ENCODE measurements around the gene CHAF1A.

CHAF1A gene

DNA sequence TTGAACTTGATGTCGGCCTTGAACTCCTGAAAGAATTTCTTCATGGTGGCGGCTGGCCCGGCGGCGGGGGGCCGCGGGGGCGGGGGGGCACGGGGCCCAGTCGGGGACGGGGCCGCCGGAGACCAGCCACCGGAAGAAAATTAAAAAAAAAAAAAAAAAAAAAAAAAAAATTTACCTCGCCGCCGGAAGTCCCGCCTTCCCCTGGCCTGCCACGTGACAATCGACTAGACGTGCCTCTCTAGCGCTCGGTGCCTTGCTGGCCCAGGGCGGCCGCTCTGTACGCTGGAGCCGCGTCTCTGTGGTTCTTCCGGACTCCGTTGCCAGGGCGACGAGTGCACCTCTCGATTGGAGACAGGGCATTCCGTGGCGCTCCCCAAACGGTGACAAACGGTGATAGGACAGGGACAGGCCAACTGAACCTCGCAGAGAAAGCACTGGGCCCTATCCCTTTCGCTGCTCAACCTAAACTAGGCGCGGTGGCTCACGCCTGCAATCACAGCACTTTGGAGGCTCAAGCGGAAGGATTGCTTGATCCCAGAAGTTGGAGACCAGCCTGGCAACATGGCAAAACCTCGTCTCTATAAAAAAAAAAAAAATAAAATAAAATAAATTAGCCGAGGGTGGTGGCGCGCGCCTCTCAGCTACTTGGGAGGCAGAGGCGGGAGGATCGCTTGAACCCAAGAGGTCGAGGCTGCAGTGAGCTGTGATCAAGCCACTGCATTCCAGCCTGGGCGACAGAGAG lies 55.4 kb downstream of the CHAF1A start, which contains the start of gene UBXN6:
Gene UBXN6, minus strand, starts transcription at position 141 of the 742 bp plus-strand sequence. Its CDS starts 97 bp downstream, at position 44.
- peak; percentile 97 to 99 (median 99) for DNase-seq

- no peak for DNase-seq
These were observed 62.6 kb downstream of the CHAF1A start for GRCh38 chr19:4464815-4465581.

DNA sequence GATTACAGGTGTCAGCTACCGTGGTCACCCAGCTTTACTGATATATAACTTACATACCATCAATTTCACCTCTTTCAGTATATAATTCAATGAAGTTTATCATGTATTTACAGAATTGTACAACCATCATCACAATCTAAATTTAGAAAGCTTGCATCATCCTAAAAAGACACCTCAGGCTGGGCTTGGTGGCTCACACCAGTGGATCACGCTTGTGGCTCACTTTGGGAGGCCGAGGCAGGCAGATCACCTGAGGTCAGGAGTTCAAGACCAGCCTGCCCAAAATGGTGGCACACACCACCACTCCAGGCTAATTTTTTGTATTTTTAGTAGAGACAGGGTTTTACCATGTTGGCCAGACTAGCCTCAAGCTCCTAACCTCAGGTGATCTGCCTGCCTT lies 65.4 kb downstream of the CHAF1A start:
- no peak for DNase-seq

DNA sequence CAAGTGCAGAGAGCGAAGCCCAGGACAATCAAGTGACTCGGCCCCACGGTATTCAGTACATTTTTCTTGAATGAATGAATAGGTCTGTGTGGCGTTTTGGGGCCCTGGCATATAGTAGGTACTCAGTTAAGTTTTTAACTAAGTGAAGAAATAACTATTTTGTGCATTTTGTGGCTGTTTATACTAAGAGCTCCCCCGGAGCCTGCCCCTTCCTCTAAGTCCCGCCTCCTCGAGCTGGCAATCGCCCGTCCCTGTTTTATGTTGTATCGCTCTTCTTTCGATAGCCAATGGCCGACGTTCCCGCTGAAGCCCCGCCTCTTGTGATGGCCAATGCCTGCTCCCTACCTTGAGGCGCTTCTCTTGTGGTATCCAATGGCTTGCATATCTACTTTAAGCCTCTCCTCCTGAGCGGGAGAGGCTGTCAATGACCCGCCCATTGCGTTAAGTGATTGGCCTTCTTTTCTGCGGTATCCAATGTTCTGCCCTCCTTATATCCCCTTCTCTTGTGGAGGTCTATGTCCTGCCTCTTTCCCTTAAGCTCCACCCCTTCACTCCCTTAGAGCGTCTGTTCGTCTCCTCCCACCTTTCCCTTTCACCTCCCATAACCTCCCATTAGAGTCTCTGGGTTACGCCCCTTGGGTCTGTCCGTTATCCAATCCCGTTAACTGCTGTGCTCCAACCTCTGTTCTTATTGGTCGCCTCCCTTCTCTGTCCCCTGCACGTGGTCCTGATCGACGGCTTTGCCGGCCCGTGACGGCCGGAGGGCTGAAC lies 69.1 kb downstream of the CHAF1A start:
- DNase-seq: peak; percentile 100

GRCh38 chr19:4472174-4472974 lies 69.9 kb downstream of the CHAF1A start, which contains the start of gene HDGFL2:
Gene HDGFL2 (plus strand): TSS chr19:4472297. CDS start chr19:4472351, 54 bp downstream.
- peak in 1 of 3 experiments; percentile 49 for DNase-seq

- DNase-seq: no peak
These were observed 70.7 kb downstream of the CHAF1A start for GRCh38 chr19:4473011-4473762.

GRCh38 chr19:4473763-4474513 lies 71.5 kb downstream of the CHAF1A start:
- DNase-seq: no peak

DNA sequence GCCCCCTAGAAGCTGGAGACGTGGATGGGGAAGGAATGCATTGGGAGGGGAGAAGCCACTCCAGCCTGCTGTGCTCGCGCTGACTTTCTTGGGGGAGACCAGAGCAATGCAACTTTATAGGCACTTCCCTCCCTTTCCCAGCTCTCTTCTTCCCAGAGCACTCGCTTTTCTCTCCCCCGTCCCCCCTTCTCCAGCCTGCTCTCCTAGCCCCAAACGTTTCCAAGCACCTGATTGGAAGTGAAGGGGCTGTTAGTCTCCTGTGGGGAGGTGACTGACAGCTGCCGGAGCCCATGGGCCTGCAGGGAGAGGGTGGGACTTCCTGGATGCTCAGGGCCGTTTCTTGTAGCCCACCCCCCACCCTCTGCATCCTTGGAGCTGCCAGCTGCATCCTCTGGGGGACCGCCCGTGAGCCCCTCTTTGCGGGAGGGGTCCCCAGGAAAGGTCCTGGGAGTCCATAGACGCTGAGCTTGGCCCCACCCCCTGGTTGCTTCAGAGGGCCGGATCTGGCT lies 72.1 kb downstream of the CHAF1A start:
- DNase-seq: peak in 2 of 3 experiments; percentile 24 to 62

DNA sequence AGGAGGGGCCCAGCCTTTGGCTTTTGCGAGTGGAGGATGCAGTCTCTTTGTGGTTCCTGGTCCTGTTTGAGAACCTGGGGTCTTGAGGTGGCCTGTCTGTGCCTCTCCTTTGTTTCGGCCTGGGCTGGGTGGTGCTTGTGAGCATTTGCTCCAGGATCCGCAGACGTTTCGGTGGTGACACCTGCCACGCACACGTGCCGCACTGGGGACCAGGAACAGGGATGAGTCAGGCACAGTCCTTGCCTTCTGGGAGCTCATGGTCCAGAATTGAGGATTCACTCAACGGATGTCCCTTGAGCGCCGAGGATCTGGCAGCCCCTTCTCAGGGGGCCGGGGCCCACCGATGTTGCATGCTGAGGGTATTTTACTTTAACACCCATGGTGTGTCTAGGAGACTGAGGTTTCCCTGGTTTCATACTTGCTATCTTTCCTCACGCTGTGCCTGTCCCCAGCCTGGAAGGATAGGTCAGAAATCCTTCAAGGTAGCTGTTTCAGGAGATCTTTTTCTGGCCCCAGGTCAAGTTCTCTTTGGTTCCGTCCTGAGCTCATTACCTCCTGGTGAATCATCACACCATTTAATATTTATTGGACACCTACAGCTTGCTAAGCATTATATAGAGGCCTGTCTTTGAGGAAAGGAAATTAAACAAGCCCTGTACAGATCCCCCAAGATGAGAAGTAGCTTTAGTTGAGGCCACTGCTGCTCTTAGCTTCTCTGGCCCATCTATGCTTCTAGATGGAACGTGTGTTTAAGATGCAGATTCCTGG lies 74.8 kb downstream of the CHAF1A start:
- DNase-seq: no peak

GRCh38 chr19:4482721-4483364 lies 80.4 kb downstream of the CHAF1A start:
- no peak for DNase-seq

GRCh38 chr19:4483385-4483784 lies 80.9 kb downstream of the CHAF1A start:
- DNase-seq: no peak

DNA sequence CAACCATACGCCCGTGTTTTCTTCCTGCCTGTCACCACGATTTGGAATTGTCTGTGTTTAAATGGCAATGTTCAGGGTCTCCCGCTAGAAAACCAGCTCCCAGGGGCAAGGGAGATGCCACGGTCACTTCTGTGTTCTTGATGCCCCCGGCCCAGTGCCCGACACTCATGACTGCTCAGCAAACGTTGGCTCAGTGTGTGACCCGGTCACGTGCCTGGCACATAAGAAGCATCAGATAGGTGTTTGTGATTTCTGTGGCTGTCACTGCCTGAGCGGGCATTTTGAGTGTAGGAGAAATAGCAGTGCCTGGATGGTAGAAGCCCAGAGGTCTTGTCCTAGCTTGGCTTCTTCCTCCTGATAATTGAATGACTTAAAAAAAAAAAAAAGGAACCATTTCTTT lies 85.1 kb downstream of the CHAF1A start:
- no peak for DNase-seq

- DNase-seq: no peak
These were observed 86.1 kb downstream of the CHAF1A start for GRCh38 chr19:4488496-4488895.

DNA sequence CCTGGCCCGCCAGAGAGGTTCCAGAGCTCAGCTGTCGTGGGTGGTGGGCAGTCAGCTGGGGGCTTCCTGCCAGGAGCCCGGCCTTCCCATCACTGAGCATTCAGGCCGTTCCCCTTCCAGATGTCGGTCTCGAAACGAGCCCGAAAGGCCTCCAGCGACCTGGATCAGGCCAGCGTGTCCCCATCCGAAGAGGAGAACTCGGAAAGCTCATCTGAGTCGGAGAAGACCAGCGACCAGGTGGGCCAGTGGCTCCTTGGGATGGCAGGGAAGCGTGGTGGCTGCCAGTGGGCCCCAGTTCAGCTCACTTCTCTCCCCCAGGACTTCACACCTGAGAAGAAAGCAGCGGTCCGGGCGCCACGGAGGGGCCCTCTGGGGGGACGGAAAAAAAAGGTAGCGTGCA lies 89.0 kb downstream of the CHAF1A start:
- no peak for DNase-seq

- DNase-seq: no peak
These were observed 90.1 kb downstream of the CHAF1A start for GRCh38 chr19:4492337-4493103.

Measured in NCI-H1417 (cell line).